Chondrocyte (in vitro differentiated cells): ENCODE measurements around the gene SERF2. TPM values are rescaled to one million over a fixed set of nuclear protein-coding genes. Genes with fewer than 3 reads are reported as not detected.
"Not testable (repeated sequence)": the region's sequence is repeated elsewhere in the genome, so short reads cannot be mapped to it uniquely, and the experiment has no call there.

Source experiments
- DNase-seq: peaks from one replicate; pipeline ENCODE4 v3.0.0; 2021; ENCODE audit warnings: mixed read lengths, low spot score
- H3K27ac Mint-ChIP-seq: one replicate; pipeline ENCODE4 v1.8.0; 2021; ENCODE audit warnings: mild to moderate bottlenecking, moderate library complexity, mixed read lengths; ENCODE audit not compliant: unreplicated experiment
- H3K27me3 Mint-ChIP-seq: 2 replicates; pipeline ENCODE4 v1.8.0; 2021; ENCODE audit warnings: low read depth, mixed read lengths
- H3K36me3 Mint-ChIP-seq: 2 replicates; pipeline ENCODE4 v1.8.0; 2021; ENCODE audit warnings: low read depth, mixed read lengths
- H3K4me1 Mint-ChIP-seq: 2 replicates; pipeline ENCODE4 v1.8.0; 2021; ENCODE audit warnings: low read depth, mild to moderate bottlenecking, mixed read lengths
- H3K4me3 Mint-ChIP-seq: one replicate; pipeline ENCODE4 v1.8.0; 2021; ENCODE audit warnings: mild to moderate bottlenecking, moderate library complexity, mixed read lengths; ENCODE audit not compliant: unreplicated experiment
- H3K9me3 Mint-ChIP-seq: 2 replicates; pipeline ENCODE4 v1.8.0; 2021; ENCODE audit warnings: low read depth, mixed read lengths
- CTCF ChIP-seq: fragments of 200-600 bp; sonication (generic); IDR thresholded peaks from 2 replicates; pipeline ENCODE4 v1.5.0; 2021; ENCODE audit warnings: antibody characterized with exemption, mild to moderate bottlenecking, moderate library complexity
- microRNA-seq: library from miRNA; unstranded; fragments of <30 nt; microRNA quantifications from one replicate; pipeline ENCODE4 v1.2.0, GENCODE V29; 2020; ENCODE audit warnings: borderline number of aligned reads
- total RNA-seq: library from RNA; stranded (reverse); gene quantifications from 3 replicates; pipeline ENCODE4 v1.2.1, GENCODE V29; 2021

The SERF2 gene
- total RNA-seq, 1 donor from 2014 or later = 1,502 TPM

GRCh38 chr15:43828061-43828657 lies 36.0 kb downstream of the SERF2 start:
- TF ChIP-seq CTCF = no peak
- Mint-ChIP-seq H3K4me1 (peaks cover 38% of the 10 kb centered on the region), H3K36me3 (no peaks in the 10 kb centered on the region), H3K27ac (peak overlapping the region; percentile 36), H3K27me3 (no peaks in the 10 kb centered on the region), H3K4me3 (no peak overlapping the region), H3K9me3 (no peaks in the 10 kb centered on the region)
- no peak for DNase-seq

DNA sequence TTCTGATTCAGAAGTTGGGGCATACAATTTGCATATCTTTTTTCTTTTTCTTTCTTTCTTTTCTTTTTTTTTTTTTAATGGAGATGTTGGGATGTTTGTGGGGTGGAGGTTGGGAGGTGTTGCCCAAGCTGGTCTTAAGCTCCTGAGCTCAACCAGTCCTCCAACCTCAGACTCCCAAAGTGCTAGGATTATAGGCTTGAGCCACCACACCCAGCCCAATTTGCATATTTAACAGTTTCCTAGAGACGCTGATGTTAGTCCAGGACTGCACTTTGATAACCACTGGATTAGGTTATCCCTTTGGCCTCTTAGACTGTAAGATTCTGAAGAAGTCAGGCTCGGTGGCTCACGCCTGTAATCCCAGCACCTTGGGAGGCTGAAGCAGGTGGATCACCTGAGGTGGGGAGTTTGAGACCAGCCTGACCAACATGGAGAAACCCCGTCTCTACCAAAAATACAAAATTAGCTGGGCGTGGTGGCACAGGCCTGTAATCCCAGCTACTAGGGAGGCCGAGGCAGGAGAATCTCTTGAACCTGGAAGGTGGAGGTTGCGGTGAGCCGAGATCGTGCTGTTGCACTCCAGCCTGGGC lies 37.9 kb downstream of the SERF2 start:
- peaks cover 24% of the 10 kb centered on the region for H3K4me1 Mint-ChIP-seq
- H3K27ac Mint-ChIP-seq, H3K27me3 Mint-ChIP-seq, DNase-seq, H3K4me3 Mint-ChIP-seq, H3K36me3 Mint-ChIP-seq, H3K9me3 Mint-ChIP-seq: not testable (repeated sequence)

GRCh38 chr15:43830691-43831275 lies 38.7 kb downstream of the SERF2 start:
- H3K27ac Mint-ChIP-seq, H3K9me3 Mint-ChIP-seq, DNase-seq, H3K27me3 Mint-ChIP-seq, H3K4me3 Mint-ChIP-seq, H3K36me3 Mint-ChIP-seq: not testable (repeated sequence)
- H3K4me1 Mint-ChIP-seq = peaks cover 24% of the 10 kb centered on the region

DNA sequence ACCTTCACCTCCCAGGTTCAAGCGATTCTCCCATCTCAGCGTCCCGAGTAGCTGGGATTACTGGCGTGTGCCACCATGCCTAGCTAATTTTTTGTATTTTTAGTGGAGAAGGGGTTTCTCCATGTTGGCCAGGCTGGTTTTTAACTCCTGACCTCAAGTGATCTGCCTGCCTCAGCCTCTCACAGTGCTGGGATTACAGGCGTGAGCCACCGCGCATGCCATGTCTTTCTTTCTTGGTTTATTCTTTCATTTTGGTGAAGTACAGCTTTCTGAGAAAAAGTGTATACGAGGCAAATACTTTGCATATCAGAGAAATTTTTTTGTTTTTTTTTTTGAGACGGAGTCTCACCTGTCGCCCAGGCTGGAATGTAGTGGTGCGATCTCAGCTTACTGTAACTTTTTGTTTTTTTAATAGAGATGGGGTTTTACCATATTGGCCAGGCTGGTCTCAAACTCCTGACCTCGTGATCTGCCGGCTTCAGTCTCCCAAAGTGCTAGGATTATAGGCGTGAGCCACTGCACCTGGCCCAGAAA lies 39.5 kb downstream of the SERF2 start:
- not testable (repeated sequence) for H3K4me3 Mint-ChIP-seq, H3K27ac Mint-ChIP-seq, DNase-seq, H3K27me3 Mint-ChIP-seq, H3K36me3 Mint-ChIP-seq, H3K9me3 Mint-ChIP-seq
- H3K4me1 Mint-ChIP-seq = peaks cover 20% of the 10 kb centered on the region

DNA sequence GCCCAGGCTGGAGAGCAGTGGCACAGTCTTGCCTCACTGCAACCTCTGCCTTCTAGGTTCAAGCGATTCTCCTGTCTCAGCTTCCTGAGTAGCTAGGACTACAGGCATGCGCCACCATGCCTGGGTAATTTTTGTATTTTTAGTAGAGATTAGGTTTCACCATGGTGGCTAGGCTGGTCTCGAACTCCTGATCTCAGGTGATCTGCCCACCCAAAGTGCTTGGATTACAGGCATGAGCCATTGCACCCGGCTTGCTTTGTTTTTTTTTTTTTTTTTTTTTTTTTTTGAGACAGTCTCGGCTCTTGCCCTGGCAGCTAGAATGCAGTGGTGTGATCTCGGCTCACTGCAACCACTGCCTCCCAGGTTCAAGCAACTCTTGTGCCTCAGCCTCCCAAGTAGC lies 40.4 kb downstream of the SERF2 start:
- H3K4me1 Mint-ChIP-seq = peaks cover 12% of the 10 kb centered on the region
- not testable (repeated sequence) for DNase-seq, H3K27me3 Mint-ChIP-seq, H3K9me3 Mint-ChIP-seq, H3K36me3 Mint-ChIP-seq, H3K4me3 Mint-ChIP-seq, H3K27ac Mint-ChIP-seq

- no peak for TF ChIP-seq CTCF
- no peaks in the 10 kb centered on the region for H3K36me3 Mint-ChIP-seq
- H3K9me3 Mint-ChIP-seq = no peaks in the 10 kb centered on the region
- H3K27me3 Mint-ChIP-seq = no peaks in the 10 kb centered on the region
- H3K4me3 Mint-ChIP-seq = no peak overlapping the region
- H3K27ac Mint-ChIP-seq = no peak overlapping the region
- DNase-seq = no peak
- peaks cover 7% of the 10 kb centered on the region for H3K4me1 Mint-ChIP-seq
Observed at GRCh38 chr15:43845421-43845820, 53.3 kb downstream of the SERF2 start.

Small RNA genes within 50 kb of the gene (microRNA-seq; reads per million reads assigned to microRNA genes)
- gene MIR1282 = not detected

Other genes starting within 250 kb of the SERF2 start
- gene PPIP5K1, start 202.1 kb upstream of the SERF2 start, total RNA-seq = 30.4 to 39.4 TPM (median 31.6 TPM) in 3 replicates
- gene CKMT1B, start 198.3 kb upstream of the SERF2 start, total RNA-seq = not detected in 3 replicates
- gene STRC, start 173.5 kb upstream of the SERF2 start, total RNA-seq = 0.20 to 0.87 TPM (median 0.85 TPM) in 3 replicates
- gene CATSPER2, start 143.5 kb upstream of the SERF2 start, total RNA-seq = 1.6 to 3.6 TPM (median 3.1 TPM) in 3 replicates
- gene CKMT1A, start 98.5 kb upstream of the SERF2 start, total RNA-seq = not detected in 3 replicates
- 532 to 1,033 TPM (median 544 TPM) in 3 replicates for gene PDIA3, start 45.9 kb upstream of the SERF2 start, total RNA-seq
- gene ELL3, start 15.4 kb upstream of the SERF2 start, total RNA-seq = 3.3 to 8.6 TPM (median 3.6 TPM) in 3 replicates
- not detected in 3 replicates for gene SERINC4, start 7.9 kb downstream of the SERF2 start, total RNA-seq
- 7.9 to 26.1 TPM (median 9.9 TPM) in 3 replicates for gene HYPK, start 8.3 kb downstream of the SERF2 start, total RNA-seq
- 26.2 to 35.0 TPM (median 26.3 TPM) in 3 replicates for gene MFAP1, start 32.4 kb downstream of the SERF2 start, total RNA-seq
- gene WDR76, start 34.7 kb downstream of the SERF2 start, total RNA-seq = 6.1 to 15.3 TPM (median 6.6 TPM) in 3 replicates